ENCODE measurements around the gene VPS13D.

- TF ChIP-seq CTCF (IDR thresholded peaks at IDR 0.05; ENCODE audit: extremely low read depth in 1 of 2, insufficient read depth in 1 of 2, low read depth in 1 of 2, low read length in 2 of 2) (no peak), POLR2AphosphoS5 (IDR thresholded peaks at IDR 0.05; ENCODE audit: insufficient read depth, low read depth, low read length) (no peak), POLR2A (IDR thresholded peaks at IDR 0.05; ENCODE audit: low read depth, low read length) (no peak), MAX (IDR thresholded peaks at IDR 0.05; ENCODE audit: insufficient read depth, insufficient read length) (no peak), EZH2 (IDR thresholded peaks at IDR 0.05; ENCODE audit: borderline replicate concordance, low read depth, low read length, severe bottlenecking) (no peak), FOS (IDR thresholded peaks at IDR 0.05; ENCODE audit: borderline replicate concordance, insufficient read depth, low read length) (no peak)
Observed at GRCh38 chr1:12537906-12538461, 308.2 kb downstream of the VPS13D start.

Measured in endothelial cell of umbilical vein (primary cell).